SW 1271 (cell line): ENCODE results near the gene SCGB1D2.

Experiments
- DNase-seq, 2 experiments: peaks; one replicate each; lab custom pipeline; 2025; lab: John Stamatoyannopoulos, UW

Gene SCGB1D2

GRCh38 chr11:62260261-62260953 lies 18.4 kb downstream of the SCGB1D2 start:
- DNase-seq: no peak

GRCh38 chr11:62264004-62264403 lies 22.0 kb downstream of the SCGB1D2 start:
- DNase-seq: no peak

GRCh38 chr11:62266558-62266957 lies 24.5 kb downstream of the SCGB1D2 start:
- DNase-seq: no peak

- DNase-seq: no peak
Observed at GRCh38 chr11:62267050-62267449, 25.0 kb downstream of the SCGB1D2 start.

GRCh38 chr11:62267576-62267975 lies 25.5 kb downstream of the SCGB1D2 start:
- no peak for DNase-seq

GRCh38 chr11:62269654-62270278 lies 27.7 kb downstream of the SCGB1D2 start, which contains the start of gene SCGB2A2:
Gene SCGB2A2, plus strand, starts transcription at chr11:62270158. Its CDS starts 59 bp downstream, at chr11:62270217.
- DNase-seq: no peak

GRCh38 chr11:62273284-62273683 lies 31.2 kb downstream of the SCGB1D2 start:
- DNase-seq: no peak

GRCh38 chr11:62273789-62274275 lies 31.8 kb downstream of the SCGB1D2 start:
- DNase-seq: no peak

GRCh38 chr11:62280452-62280851 lies 38.4 kb downstream of the SCGB1D2 start:
- no peak for DNase-seq
